PC-3 (cell line): ENCODE data around the gene TM9SF4. TPM values are rescaled to one million over a fixed set of nuclear protein-coding genes. Genes with fewer than 3 reads are reported as not detected.

Source experiments
- ATAC-seq: fragments of 200-7000 bp; cut with Tn5 transposase; 2 replicates; pipeline ENCODE4 v1.9.1; 2020; ENCODE audit warnings: mild to moderate bottlenecking, moderate library complexity
- BruUV-seq: library from RNA; stranded (reverse); fragments of 400-500 nt; replicated peaks from 2 replicates; lab custom pipeline; 2021; lab: Mats Ljungman, UMichigan
- CTCF ChIA-PET: fragments of 300-600 bp; sonication (Branson Sonifier 250); formaldehyde crosslinking; loops from one replicate; lab custom pipeline; 2022; ENCODE audit warnings: antibody characterized with exemption; lab: Charles Lee
- POLR2A ChIA-PET: fragments of 300-600 bp; sonication (Branson Sonifier 250); formaldehyde crosslinking; loops from one replicate; lab custom pipeline; 2022; ENCODE audit warnings: antibody characterized with exemption; ENCODE audit not compliant: unreplicated experiment; lab: Charles Lee
- DNase-seq: peaks from one replicate; pipeline ENCODE4 v3.0.0-alpha.2; 2015
- H2AFZ ChIP-seq: fragments of 300-600 bp; sonication (generic); 2 replicates; pipeline ENCODE4 v1.6.0; 2016; ENCODE audit warnings: antibody characterized with exemption, low read length
- H3F3A ChIP-seq: fragments of 300-600 bp; sonication (generic); one replicate; pipeline ENCODE4 v1.6.0; 2017; ENCODE audit warnings: antibody characterized with exemption, low read length, control low read depth, mild to moderate bottlenecking; ENCODE audit not compliant: unreplicated experiment
- H3K27ac ChIP-seq: fragments of 300-600 bp; sonication (generic); 2 replicates; pipeline ENCODE4 v1.5.1; 2016; ENCODE audit warnings: mild to moderate bottlenecking, low read length
- H3K27me3 ChIP-seq: fragments of 300-600 bp; sonication (generic); 2 replicates; pipeline ENCODE4 v1.6.1; 2016; ENCODE audit warnings: low read length, mixed read lengths
- H3K36me3 ChIP-seq: fragments of 300-600 bp; sonication (generic); 2 replicates; pipeline ENCODE4 v1.6.1; 2016; ENCODE audit warnings: low read depth, mixed run types, low read length, mixed read lengths
- H3K4me1 ChIP-seq: fragments of 300-600 bp; sonication (generic); 2 replicates; pipeline ENCODE4 v1.5.1; 2016; ENCODE audit warnings: low read length; ENCODE audit not compliant: insufficient read depth
- H3K4me2 ChIP-seq: fragments of 300-600 bp; sonication (generic); 2 replicates; pipeline ENCODE4 v1.6.0; 2016; ENCODE audit warnings: low read length
- H3K4me3 ChIP-seq: fragments of 300-600 bp; sonication (generic); 2 replicates; pipeline ENCODE4 v1.5.1; 2016; ENCODE audit warnings: mild to moderate bottlenecking, low read length, mixed read lengths
- H3K79me2 ChIP-seq: fragments of 300-600 bp; sonication (generic); 2 replicates; pipeline ENCODE4 v1.6.1; 2017; ENCODE audit warnings: low read length, mixed read lengths
- H3K9ac ChIP-seq: fragments of 300-600 bp; sonication (generic); 2 replicates; pipeline ENCODE4 v1.6.0; 2016; ENCODE audit warnings: mild to moderate bottlenecking, low read length
- H3K9me2 ChIP-seq: fragments of 300-600 bp; sonication (generic); replicated peaks from 2 replicates; pipeline ENCODE4 v1.6.1; 2016; ENCODE audit warnings: mixed run types, low read length, mixed read lengths
- H3K9me3 ChIP-seq: fragments of 300-600 bp; sonication (generic); 2 replicates; pipeline ENCODE4 v1.6.1; 2016; ENCODE audit warnings: low read length, mixed read lengths
- H4K20me1 ChIP-seq: fragments of 300-600 bp; sonication (generic); 2 replicates; pipeline ENCODE4 v1.6.1; 2016; ENCODE audit warnings: low read length, mixed read lengths
- EZH2 ChIP-seq: fragments of 300-600 bp; sonication (generic); IDR thresholded peaks from one replicate; pipeline ENCODE4 v1.6.1; 2017; ENCODE audit warnings: antibody characterized with exemption, mild to moderate bottlenecking, low read length; ENCODE audit not compliant: unreplicated experiment
- EZH2phosphoT487 ChIP-seq: fragments of 300-600 bp; sonication (generic); IDR thresholded peaks from 2 replicates; pipeline ENCODE4 v1.6.1; 2018; ENCODE audit warnings: mild to moderate bottlenecking, antibody characterized with exemption, low read length, borderline replicate concordance
- intact Hi-C: fragments of 100-400 bp; cut with micrococcal nuclease; formaldehyde crosslinking; loops from 2 replicates; pipeline ENCODE4 v1.9.0; 2023
- total RNA-seq: library from RNA; depleted of rRNA; stranded (reverse); fragments of >200 nt; gene quantifications from 2 replicates; pipeline ENCODE4 v1.2.3, GENCODE V29; 2014
- TF ChIP-seq, protein P1 (sequence below): fragments of 300-600 bp; sonication (generic); conservative IDR thresholded peaks from 2 replicates; pipeline ENCODE4 v1.5.1; 2017; ENCODE audit warnings: antibody characterized with exemption, low read depth, mild to moderate bottlenecking, low read length

TM9SF4 gene
- total RNA-seq, 1 experiment from 2014 or later, result 32.6 TPM

DNA sequence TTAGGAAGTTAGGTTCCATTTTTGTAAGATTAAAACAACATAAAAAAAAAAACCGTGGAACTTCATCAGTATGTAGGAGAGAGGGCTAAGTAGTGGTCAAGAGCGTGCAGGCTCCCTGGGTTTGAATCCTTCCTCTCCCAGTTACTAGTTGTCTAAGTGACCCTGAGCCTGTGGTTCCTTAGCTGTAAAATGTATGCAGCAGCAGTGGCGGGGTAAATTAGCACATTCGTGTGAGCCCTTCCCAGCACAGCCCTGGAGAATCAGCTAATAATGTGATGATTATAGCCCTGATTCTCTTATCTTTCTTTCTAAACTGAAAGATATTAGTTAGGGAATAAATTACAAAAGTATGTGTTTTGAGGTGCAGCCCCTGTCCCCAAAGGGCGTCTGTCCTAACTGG, 32.6 kb downstream of the TM9SF4 start:
- POLR2A ChIA-PET, result no interaction called here
- ATAC-seq, result no peak
- CTCF ChIA-PET, result no interaction called here

DNA sequence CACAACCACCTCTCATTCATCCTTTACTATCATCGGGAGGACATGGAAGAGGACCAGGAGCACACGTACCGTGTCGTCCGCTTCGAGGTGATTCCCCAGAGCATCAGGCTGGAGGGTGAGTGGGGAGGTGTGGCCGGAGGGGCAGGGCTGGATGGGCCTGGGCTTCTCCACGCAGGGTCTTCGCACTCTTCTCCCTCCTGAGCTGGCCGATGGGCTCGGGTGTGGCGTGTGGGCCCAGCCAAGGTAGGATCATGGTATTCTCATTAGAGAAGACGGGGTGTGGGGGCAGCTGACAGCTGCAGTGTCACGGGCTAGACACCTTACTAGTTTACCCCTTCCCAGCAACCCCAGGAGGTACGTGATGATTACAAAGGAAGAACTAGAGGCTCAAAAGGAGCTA, 33.5 kb downstream of the TM9SF4 start:
- Histone ChIP-seq H3K79me2 (no peaks in the 10 kb centered on the region), H3F3A (no peaks in the 10 kb centered on the region), H2AFZ (no peak overlapping the region), H3K36me3 (peaks cover 73% of the 10 kb centered on the region), H3K4me2 (no peak overlapping the region), H3K27me3 (no peaks in the 10 kb centered on the region), H4K20me1 (no peaks in the 10 kb centered on the region), H3K9ac (no peak overlapping the region), H3K4me3 (no peak overlapping the region), H3K4me1 (no peaks in the 10 kb centered on the region), H3K9me3 (no peaks in the 10 kb centered on the region), H3K9me2 (no peaks in the 10 kb centered on the region), H3K27ac (no peak overlapping the region)
- ChIA-PET CTCF (no interaction called here), POLR2A (no interaction called here)
- DNase-seq (no peak), ATAC-seq (no peak)
- no TSS peak for BruUV-seq
- TF ChIP-seq EZH2 (no peak), EZH2phosphoT487 (no peak)
- TF ChIP-seq, protein P1, sequence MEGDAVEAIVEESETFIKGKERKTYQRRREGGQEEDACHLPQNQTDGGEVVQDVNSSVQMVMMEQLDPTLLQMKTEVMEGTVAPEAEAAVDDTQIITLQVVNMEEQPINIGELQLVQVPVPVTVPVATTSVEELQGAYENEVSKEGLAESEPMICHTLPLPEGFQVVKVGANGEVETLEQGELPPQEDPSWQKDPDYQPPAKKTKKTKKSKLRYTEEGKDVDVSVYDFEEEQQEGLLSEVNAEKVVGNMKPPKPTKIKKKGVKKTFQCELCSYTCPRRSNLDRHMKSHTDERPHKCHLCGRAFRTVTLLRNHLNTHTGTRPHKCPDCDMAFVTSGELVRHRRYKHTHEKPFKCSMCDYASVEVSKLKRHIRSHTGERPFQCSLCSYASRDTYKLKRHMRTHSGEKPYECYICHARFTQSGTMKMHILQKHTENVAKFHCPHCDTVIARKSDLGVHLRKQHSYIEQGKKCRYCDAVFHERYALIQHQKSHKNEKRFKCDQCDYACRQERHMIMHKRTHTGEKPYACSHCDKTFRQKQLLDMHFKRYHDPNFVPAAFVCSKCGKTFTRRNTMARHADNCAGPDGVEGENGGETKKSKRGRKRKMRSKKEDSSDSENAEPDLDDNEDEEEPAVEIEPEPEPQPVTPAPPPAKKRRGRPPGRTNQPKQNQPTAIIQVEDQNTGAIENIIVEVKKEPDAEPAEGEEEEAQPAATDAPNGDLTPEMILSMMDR, result no peak
- intact Hi-C loops, result no loop called here

More for the DNA sequence above, 32.6 kb downstream of the TM9SF4 start:
- Histone ChIP-seq H3K9me2 (no peaks in the 10 kb centered on the region), H3K9me3 (no peaks in the 10 kb centered on the region), H3F3A (no peaks in the 10 kb centered on the region), H3K4me3 (no peak overlapping the region), H3K4me1 (no peaks in the 10 kb centered on the region), H3K79me2 (no peaks in the 10 kb centered on the region), H3K27me3 (no peaks in the 10 kb centered on the region), H3K9ac (no peak overlapping the region), H3K36me3 (peaks cover 82% of the 10 kb centered on the region), H2AFZ (no peak overlapping the region), H3K4me2 (no peak overlapping the region), H3K27ac (no peak overlapping the region), H4K20me1 (no peaks in the 10 kb centered on the region)
- TF ChIP-seq, protein P1, result no peak
- TF ChIP-seq EZH2 (no peak), EZH2phosphoT487 (no peak)
- intact Hi-C loops, result no loop called here
- BruUV-seq, result no TSS peak
- DNase-seq, result no peak

DNA sequence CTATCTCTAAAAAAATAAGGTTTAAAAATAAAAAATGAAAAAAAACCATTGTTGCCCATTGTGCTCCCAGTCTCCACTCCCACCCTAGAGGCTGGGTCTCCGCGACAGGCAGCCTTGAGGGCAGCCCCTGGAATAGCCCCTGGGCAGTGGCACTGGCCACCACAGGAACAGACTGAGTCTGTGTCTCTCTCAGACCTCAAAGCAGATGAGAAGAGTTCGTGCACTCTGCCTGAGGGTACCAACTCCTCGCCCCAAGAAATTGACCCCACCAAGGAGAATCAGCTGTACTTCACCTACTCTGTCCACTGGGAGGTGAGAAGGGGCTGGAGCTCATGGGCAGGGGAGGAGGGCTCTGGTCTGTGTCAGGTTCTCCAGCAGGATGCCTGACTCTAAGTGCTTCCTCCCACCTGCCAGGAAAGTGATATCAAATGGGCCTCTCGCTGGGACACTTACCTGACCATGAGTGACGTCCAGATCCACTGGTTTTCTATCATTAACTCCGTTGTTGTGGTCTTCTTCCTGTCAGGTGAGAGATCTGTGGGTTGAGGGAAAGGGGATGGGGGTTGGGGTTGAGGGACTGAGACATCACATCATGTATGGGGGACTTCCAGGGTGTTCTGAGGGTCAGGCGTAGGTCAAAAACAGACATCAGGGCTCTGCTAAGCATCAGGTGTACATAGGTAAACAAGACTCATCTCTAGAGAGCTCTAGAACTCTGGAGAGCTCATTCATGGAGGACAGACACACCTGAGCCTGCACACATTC, 35.6 kb downstream of the TM9SF4 start:
- H3K36me3 ChIP-seq, result peaks cover 66% of the 10 kb centered on the region

More for the DNA sequence above, 35.6 kb downstream of the TM9SF4 start:
- intact Hi-C loops, result no loop called here
- ChIA-PET POLR2A (no interaction called here), CTCF (no interaction called here)
- no peaks in the 10 kb centered on the region for H4K20me1 ChIP-seq
- no peaks in the 10 kb centered on the region for H3K4me1 ChIP-seq
- H3F3A ChIP-seq, result no peaks in the 10 kb centered on the region
- no peaks in the 10 kb centered on the region for H3K9me2 ChIP-seq
- no peak for TF ChIP-seq EZH2phosphoT487
- no peak overlapping the region for H3K4me3 ChIP-seq
- no peak overlapping the region for H2AFZ ChIP-seq
- H3K27ac ChIP-seq, result no peak overlapping the region
- H3K9me3 ChIP-seq, result no peaks in the 10 kb centered on the region
- H3K79me2 ChIP-seq, result no peaks in the 10 kb centered on the region
- H3K9ac ChIP-seq, result no peak overlapping the region
- H3K4me2 ChIP-seq, result no peak overlapping the region
- no peak for ATAC-seq
- no peaks in the 10 kb centered on the region for H3K27me3 ChIP-seq
- no TSS peak for BruUV-seq
- DNase-seq, result no peak
